Left ventricle myocardium inferior (tissue), 1 donor: ENCODE results near the gene TMEM250. TPM values are rescaled to one million over a fixed set of nuclear protein-coding genes. Genes with fewer than 3 reads are reported as not detected.
A peak's percentile ranks its signal among the peaks of the same experiment; 100 is the strongest.

Experiments used
- DNase-seq: peaks from one replicate; pipeline ENCODE4 v3.0.0-alpha.2; 2020
- H3K27ac ChIP-seq: fragments of 200-600 bp; replicated peaks from 2 replicates; pipeline ENCODE4 v1.8.0; 2021
- H3K27me3 ChIP-seq: fragments of 200-600 bp; 2 replicates; pipeline ENCODE4 v1.8.0; 2021; ENCODE audit warnings: low read depth
- H3K36me3 ChIP-seq: fragments of 200-600 bp; 2 replicates; pipeline ENCODE4 v1.8.0; 2021
- H3K4me1 ChIP-seq: fragments of 200-600 bp; 2 replicates; pipeline ENCODE4 v1.8.0; 2021
- H3K4me3 ChIP-seq: fragments of 200-600 bp; 2 replicates; pipeline ENCODE4 v1.8.0; 2021; ENCODE audit warnings: mild to moderate bottlenecking, moderate library complexity
- H3K9me3 ChIP-seq: fragments of 200-600 bp; replicated peaks from 2 replicates; pipeline ENCODE4 v1.8.0; 2021
- intact Hi-C: fragments of 100-400 bp; cut with micrococcal nuclease; formaldehyde crosslinking; loops from one replicate; pipeline ENCODE4 v1.11.0; 2022
- total RNA-seq: library from RNA; stranded (reverse); fragmentation: NEBNext Ultra II Directional; extraction: Animal tissue kit (Norgen Biotek cat#: 25700); gene quantifications from one replicate; pipeline ENCODE4 v1.2.1, GENCODE V29; 2021
- TF ChIP-seq, protein P1 (sequence below): fragments of 200-600 bp; IDR thresholded peaks from 2 replicates; pipeline ENCODE4 v1.8.0; 2021; ENCODE audit warnings: antibody characterized with exemption, mild to moderate bottlenecking, borderline replicate concordance
- donor health status: DM: no; HTN: yes; CAD: no; lungs with severe emphysema.

The TMEM250 gene
- total RNA-seq, 1 donor from 2014 or later: 15.1 TPM

DNA sequence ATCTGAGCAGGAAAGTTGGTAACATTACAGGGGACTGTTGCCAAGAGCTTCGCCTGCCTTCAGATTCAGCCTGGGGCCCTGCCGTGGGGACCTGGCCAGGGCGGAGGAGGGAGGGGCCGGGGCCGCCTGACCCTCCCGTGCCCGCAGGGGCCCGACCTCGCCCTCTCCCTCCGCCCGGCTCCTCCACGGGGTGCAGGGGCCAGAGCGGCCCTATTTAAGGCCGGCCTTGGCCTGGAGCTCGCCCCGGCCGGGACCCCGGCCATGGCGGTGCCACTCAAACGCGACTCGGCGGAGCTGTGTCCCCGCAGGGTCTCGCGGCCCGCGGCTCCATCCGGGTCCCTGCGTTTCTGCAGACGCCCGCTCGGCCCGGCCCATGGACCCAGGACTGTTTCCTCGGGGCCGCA lies 757 bp downstream of the TMEM250 start:
- Histone ChIP-seq H3K27ac (peak overlapping the region; percentile 98), H3K9me3 (no peaks in the 10 kb centered on the region), H3K36me3 (peaks cover 18% of the 10 kb centered on the region), H3K4me1 (peaks cover 38% of the 10 kb centered on the region), H3K27me3 (no peaks in the 10 kb centered on the region), H3K4me3 (peak overlapping the region; percentile 87)
- TF ChIP-seq, protein P1, sequence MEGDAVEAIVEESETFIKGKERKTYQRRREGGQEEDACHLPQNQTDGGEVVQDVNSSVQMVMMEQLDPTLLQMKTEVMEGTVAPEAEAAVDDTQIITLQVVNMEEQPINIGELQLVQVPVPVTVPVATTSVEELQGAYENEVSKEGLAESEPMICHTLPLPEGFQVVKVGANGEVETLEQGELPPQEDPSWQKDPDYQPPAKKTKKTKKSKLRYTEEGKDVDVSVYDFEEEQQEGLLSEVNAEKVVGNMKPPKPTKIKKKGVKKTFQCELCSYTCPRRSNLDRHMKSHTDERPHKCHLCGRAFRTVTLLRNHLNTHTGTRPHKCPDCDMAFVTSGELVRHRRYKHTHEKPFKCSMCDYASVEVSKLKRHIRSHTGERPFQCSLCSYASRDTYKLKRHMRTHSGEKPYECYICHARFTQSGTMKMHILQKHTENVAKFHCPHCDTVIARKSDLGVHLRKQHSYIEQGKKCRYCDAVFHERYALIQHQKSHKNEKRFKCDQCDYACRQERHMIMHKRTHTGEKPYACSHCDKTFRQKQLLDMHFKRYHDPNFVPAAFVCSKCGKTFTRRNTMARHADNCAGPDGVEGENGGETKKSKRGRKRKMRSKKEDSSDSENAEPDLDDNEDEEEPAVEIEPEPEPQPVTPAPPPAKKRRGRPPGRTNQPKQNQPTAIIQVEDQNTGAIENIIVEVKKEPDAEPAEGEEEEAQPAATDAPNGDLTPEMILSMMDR: no peak
- intact Hi-C loops: no loop called here
- DNase-seq: peak; percentile 47

DNA sequence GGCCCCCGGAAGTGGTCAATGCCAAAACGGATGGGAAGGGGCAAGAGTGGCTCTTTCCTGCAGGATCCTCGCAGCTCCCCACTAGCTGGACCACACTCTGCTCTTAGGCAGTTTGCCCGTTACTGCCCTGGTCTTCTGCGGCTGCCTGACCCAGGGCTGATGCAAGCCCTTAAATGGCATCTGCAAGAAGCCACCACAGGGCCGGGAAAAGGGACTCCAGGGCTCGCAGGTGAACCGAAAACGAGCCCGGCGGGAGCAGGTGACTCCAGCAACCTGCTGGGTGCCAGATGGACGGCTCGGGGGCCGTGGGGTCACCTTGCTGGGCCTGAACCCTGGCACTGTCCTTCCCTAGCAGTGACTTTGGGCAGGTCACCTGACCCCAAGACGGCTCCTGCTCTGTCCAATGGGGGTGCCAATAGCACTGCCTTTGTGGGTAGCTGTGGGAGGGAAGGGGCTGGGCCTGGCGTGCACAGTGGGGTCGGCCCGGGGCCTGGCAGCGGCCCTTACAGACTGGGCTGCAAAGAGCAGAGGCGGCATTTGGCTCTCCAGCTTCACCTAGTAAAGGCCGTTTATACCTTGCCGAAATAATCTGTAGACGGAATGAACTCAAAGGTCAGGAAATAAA lies 1.3 kb downstream of the TMEM250 start:
- no peaks in the 10 kb centered on the region for H3K9me3 ChIP-seq
- H3K4me1 ChIP-seq: peaks cover 33% of the 10 kb centered on the region
- H3K36me3 ChIP-seq: peaks cover 18% of the 10 kb centered on the region
- H3K4me3 ChIP-seq: peak overlapping the region; percentile 87
- H3K27ac ChIP-seq: peak overlapping the region; percentile 98
- DNase-seq: peak; percentile 72
- intact Hi-C loops: no loop called here
- no peaks in the 10 kb centered on the region for H3K27me3 ChIP-seq
- TF ChIP-seq, protein P1: no peak

DNA sequence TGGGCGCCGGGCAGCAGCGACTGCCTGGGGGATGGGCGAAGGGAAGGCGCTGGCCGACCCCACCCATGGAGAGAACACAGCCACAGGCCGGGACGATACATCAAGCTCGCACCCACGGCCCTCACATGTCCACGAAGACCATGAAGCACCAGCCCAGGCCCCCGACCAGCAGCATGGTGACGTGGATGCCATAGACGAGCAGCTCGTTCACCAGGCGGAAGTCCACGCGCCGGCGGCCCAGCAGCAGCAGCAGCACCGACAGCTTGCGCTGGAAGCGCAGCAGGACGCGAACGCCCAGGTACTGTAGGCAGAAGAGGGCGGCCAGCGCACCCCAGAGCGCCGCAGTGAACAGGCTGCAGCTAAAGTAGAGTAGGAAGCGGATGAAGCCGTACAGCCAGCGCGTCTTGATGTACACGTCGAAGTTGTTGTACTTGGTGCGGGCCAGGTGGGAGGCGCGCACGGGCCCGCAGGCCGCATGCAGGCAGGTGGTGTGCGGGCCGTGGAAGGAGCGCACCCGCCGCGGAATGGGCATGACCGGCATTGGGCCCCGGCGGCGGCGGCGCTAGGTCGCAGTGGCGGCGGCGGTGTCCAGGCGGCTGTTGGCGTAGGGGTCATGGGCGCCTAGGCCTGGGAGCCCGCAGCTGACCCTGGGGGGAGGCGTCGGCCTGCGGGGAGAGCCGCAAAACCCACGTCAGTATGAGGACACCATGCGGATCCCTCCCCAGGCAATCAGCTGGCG lies 2.1 kb downstream of the TMEM250 start:
- peaks cover 18% of the 10 kb centered on the region for H3K36me3 ChIP-seq
- H3K27me3 ChIP-seq: no peaks in the 10 kb centered on the region
- H3K4me3 ChIP-seq: peak overlapping the region; percentile 87
- TF ChIP-seq, protein P1: no peak
- H3K4me1 ChIP-seq: peaks cover 35% of the 10 kb centered on the region
- peak overlapping the region; percentile 98 for H3K27ac ChIP-seq
- no peak for DNase-seq
- no peaks in the 10 kb centered on the region for H3K9me3 ChIP-seq
- intact Hi-C loops: no loop called here

DNA sequence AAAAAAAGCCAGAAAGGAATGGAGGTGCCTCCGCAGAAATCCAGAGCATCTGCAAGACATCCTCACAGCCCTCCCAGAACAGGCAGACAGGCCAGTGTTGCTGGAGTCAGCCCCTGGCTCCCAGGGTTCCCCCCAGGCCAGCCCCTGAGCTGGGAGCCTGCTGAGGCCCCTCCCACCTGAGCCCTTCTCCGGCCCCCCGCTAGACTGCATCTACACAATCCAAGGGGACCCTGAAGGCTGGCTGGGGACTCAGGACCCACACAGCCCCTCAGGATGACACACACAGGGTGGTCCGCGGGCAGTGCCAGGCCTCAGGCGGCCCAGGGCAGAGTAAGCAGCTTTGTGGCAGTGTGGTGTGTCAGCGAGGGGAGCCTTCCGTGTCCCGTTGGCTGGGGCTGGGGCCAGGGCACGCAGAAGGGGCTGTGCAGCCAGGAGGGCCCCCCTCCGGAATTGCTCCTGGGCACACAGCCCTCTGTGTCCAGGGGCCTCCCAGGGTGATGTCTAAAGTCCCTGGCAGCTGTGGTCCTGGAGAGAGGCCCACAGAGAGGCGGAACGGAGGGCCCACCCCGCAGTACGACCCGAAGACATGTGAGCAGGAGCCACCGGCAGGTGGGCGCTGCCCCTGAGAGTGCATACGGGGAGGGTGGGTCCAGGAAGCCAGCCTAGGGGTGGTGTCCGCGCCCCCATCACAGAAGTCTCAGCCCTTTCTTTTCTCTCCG lies 2.9 kb downstream of the TMEM250 start:
- DNase-seq: no peak
- H3K27ac ChIP-seq: no peak overlapping the region
- H3K27me3 ChIP-seq: no peaks in the 10 kb centered on the region
- H3K36me3 ChIP-seq: peaks cover 18% of the 10 kb centered on the region
- no peak overlapping the region for H3K4me3 ChIP-seq
- TF ChIP-seq, protein P1: no peak
- H3K4me1 ChIP-seq: peaks cover 42% of the 10 kb centered on the region
- no peaks in the 10 kb centered on the region for H3K9me3 ChIP-seq
- intact Hi-C loops: no loop called here

DNA sequence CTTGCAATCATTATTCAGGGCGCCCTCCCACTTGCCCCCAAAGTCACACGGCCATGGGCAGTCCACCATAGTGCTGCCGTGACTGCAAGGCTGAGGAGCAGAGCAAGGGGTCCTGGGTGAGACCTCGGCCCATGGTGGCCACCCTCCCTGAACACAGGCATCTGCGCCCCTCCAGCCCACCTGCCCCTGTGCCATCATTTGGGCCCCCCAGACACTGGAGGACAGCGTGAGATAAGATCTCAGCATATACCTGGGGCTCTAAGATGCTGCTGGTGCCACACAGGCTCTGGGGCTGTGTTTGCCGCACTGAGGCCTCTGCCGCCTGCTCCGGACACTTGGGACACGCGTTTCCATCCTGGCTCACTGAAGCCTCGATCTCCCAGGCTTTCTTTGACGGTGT lies 3.5 kb downstream of the TMEM250 start:
- H3K4me3 ChIP-seq: no peak overlapping the region
- H3K9me3 ChIP-seq: no peaks in the 10 kb centered on the region
- intact Hi-C loops: no loop called here
- no peaks in the 10 kb centered on the region for H3K27me3 ChIP-seq
- TF ChIP-seq, protein P1: no peak
- peaks cover 18% of the 10 kb centered on the region for H3K36me3 ChIP-seq
- H3K4me1 ChIP-seq: peaks cover 44% of the 10 kb centered on the region
- no peak overlapping the region for H3K27ac ChIP-seq
- DNase-seq: no peak
